HUES48 (cell line): ENCODE data around the gene HOXD4.

ENCODE experiments used
- H3K27ac ChIP-seq: one replicate; pipeline ENCODE4 v1.7.0; 2013; ENCODE audit warnings: low read depth, low read length, inconsistent platforms
- H3K27me3 ChIP-seq: 2 replicates; pipeline ENCODE4 v1.6.1; 2013; ENCODE audit warnings: mild to moderate bottlenecking, low read length; ENCODE audit not compliant: control insufficient read depth, insufficient read depth
- H3K36me3 ChIP-seq: 2 replicates; pipeline ENCODE4 v1.6.1; 2013; ENCODE audit warnings: low read length; ENCODE audit not compliant: control insufficient read depth, insufficient read depth
- H3K4me1 ChIP-seq: 2 replicates; pipeline ENCODE4 v1.6.1; 2013; ENCODE audit warnings: mild to moderate bottlenecking, low read length; ENCODE audit not compliant: control insufficient read depth, insufficient read depth
- H3K4me3 ChIP-seq: 2 replicates; pipeline ENCODE4 v1.5.1; 2013; ENCODE audit warnings: mild to moderate bottlenecking, low read depth, low read length
- H3K9ac ChIP-seq: 2 replicates; pipeline ENCODE4 v1.6.1; 2013; ENCODE audit warnings: mild to moderate bottlenecking, low read depth, low read length, moderate library complexity
- H3K9me3 ChIP-seq: 2 replicates; pipeline ENCODE4 v1.6.1; 2013; ENCODE audit warnings: low read length; ENCODE audit not compliant: control insufficient read depth, insufficient read depth

The HOXD4 gene

GRCh38 chr2:176123411-176124109 is 27.8 kb upstream of the HOXD4 start:
- no peaks in the 10 kb centered on the region for H3K36me3 ChIP-seq
- H3K9ac ChIP-seq = no peak overlapping the region
- peaks cover 8% of the 10 kb centered on the region; the same call in 1 of the 2 replicates for H3K4me1 ChIP-seq
- H3K4me3 ChIP-seq = no peak overlapping the region
- H3K9me3 ChIP-seq = no peaks in the 10 kb centered on the region
- peaks cover 100% of the 10 kb centered on the region for H3K27me3 ChIP-seq
- H3K27ac ChIP-seq = no peak overlapping the region

- Histone ChIP-seq H3K36me3 (no peaks in the 10 kb centered on the region), H3K9me3 (no peaks in the 10 kb centered on the region), H3K4me1 (peaks cover 9% of the 10 kb centered on the region; the same call in 1 of the 2 replicates), H3K27ac (no peak overlapping the region), H3K27me3 (peaks cover 100% of the 10 kb centered on the region), H3K9ac (no peak overlapping the region), H3K4me3 (no peak overlapping the region)
Measured at GRCh38 chr2:176124110-176124946, 27.0 kb upstream of the HOXD4 start.

- H3K4me1 ChIP-seq = peaks cover 9% of the 10 kb centered on the region; the same call in 1 of the 2 replicates
- no peak overlapping the region for H3K27ac ChIP-seq
- no peak overlapping the region for H3K9ac ChIP-seq
- H3K4me3 ChIP-seq = no peak overlapping the region
- H3K36me3 ChIP-seq = no peaks in the 10 kb centered on the region
- H3K9me3 ChIP-seq = no peaks in the 10 kb centered on the region
- H3K27me3 ChIP-seq = peaks cover 100% of the 10 kb centered on the region
Measured at GRCh38 chr2:176124947-176125771, 26.2 kb upstream of the HOXD4 start.

- H3K4me3 ChIP-seq = no peak overlapping the region
- no peaks in the 10 kb centered on the region for H3K36me3 ChIP-seq
- no peak overlapping the region for H3K27ac ChIP-seq
Measured at GRCh38 chr2:176125772-176126054, 25.6 kb upstream of the HOXD4 start.

GRCh38 chr2:176126929-176127773 is 24.2 kb upstream of the HOXD4 start:
- H3K4me1 ChIP-seq = peaks cover 6% of the 10 kb centered on the region; the same call in 1 of the 2 replicates
- H3K4me3 ChIP-seq = no peak overlapping the region
- peaks cover 100% of the 10 kb centered on the region for H3K27me3 ChIP-seq
- no peaks in the 10 kb centered on the region for H3K36me3 ChIP-seq
- H3K9me3 ChIP-seq = no peaks in the 10 kb centered on the region
- no peak overlapping the region for H3K9ac ChIP-seq
- no peak overlapping the region for H3K27ac ChIP-seq

More at GRCh38 chr2:176125772-176126054, 25.6 kb upstream of the HOXD4 start:
- peaks cover 9% of the 10 kb centered on the region; the same call in 1 of the 2 replicates for H3K4me1 ChIP-seq
- H3K27me3 ChIP-seq = peaks cover 100% of the 10 kb centered on the region
- H3K9ac ChIP-seq = no peak overlapping the region
- H3K9me3 ChIP-seq = no peaks in the 10 kb centered on the region

- H3K9ac ChIP-seq = no peak overlapping the region
- no peaks in the 10 kb centered on the region for H3K9me3 ChIP-seq
- no peaks in the 10 kb centered on the region for H3K36me3 ChIP-seq
- peaks cover 10% of the 10 kb centered on the region for H3K4me1 ChIP-seq
- no peak overlapping the region for H3K27ac ChIP-seq
- peaks cover 100% of the 10 kb centered on the region for H3K27me3 ChIP-seq
- H3K4me3 ChIP-seq = no peak overlapping the region
Measured at GRCh38 chr2:176127774-176128072, 23.6 kb upstream of the HOXD4 start.

GRCh38 chr2:176128172-176128981 is 23.0 kb upstream of the HOXD4 start:
- no peaks in the 10 kb centered on the region for H3K36me3 ChIP-seq
- H3K9ac ChIP-seq = no peak overlapping the region
- H3K4me1 ChIP-seq = peaks cover 10% of the 10 kb centered on the region
- peaks cover 100% of the 10 kb centered on the region for H3K27me3 ChIP-seq
- no peaks in the 10 kb centered on the region for H3K9me3 ChIP-seq
- H3K4me3 ChIP-seq = peak overlapping the region; percentile 17; the same call in 1 of the 2 replicates
- H3K27ac ChIP-seq = no peak overlapping the region

- no peak within 1 kb of the TSS for H3K9ac ChIP-seq
- H3K9me3 ChIP-seq = no peaks in the 10 kb centered on the region
- H3K27me3 ChIP-seq = peaks cover 100% of the 10 kb centered on the region
- H3K36me3 ChIP-seq = no peaks in the 10 kb centered on the region
- no peak within 1 kb of the TSS for H3K27ac ChIP-seq
- H3K4me3 ChIP-seq = peak within 1 kb of the TSS; percentile 17
- H3K4me1 ChIP-seq = peaks cover 10% of the 10 kb centered on the region
Measured at GRCh38 chr2:176128982-176129796, 22.2 kb upstream of the HOXD4 start, which contains the start of gene HOXD8. Gene HOXD8 (plus strand): TSS chr2:176129705. CDS start chr2:176130367, 662 bp downstream.

GRCh38 chr2:176129813-176130146 is 21.6 kb upstream of the HOXD4 start:
- H3K9ac ChIP-seq = no peak overlapping the region
- no peak overlapping the region for H3K27ac ChIP-seq
- peaks cover 100% of the 10 kb centered on the region for H3K27me3 ChIP-seq

More at GRCh38 chr2:176129813-176130146, 21.6 kb upstream of the HOXD4 start:
- Histone ChIP-seq H3K36me3 (no peaks in the 10 kb centered on the region), H3K4me1 (peaks cover 10% of the 10 kb centered on the region), H3K9me3 (no peaks in the 10 kb centered on the region), H3K4me3 (no peak overlapping the region)
